Glutamatergic neuron (in vitro differentiated cells): ENCODE results near the gene GGCT. TPM values are rescaled to one million over a fixed set of nuclear protein-coding genes. Genes with fewer than 3 reads are reported as not detected.

Source experiments
- DNase-seq: peaks from one replicate; pipeline ENCODE4 v3.0.0; 2022
- H3K27ac Mint-ChIP-seq: one replicate; pipeline ENCODE4 v1.8.0; 2020; ENCODE audit warnings: mild to moderate bottlenecking, mixed read lengths, inconsistent platforms; ENCODE audit not compliant: unreplicated experiment
- H3K27me3 Mint-ChIP-seq: one replicate; pipeline ENCODE4 v1.8.0; 2020; ENCODE audit warnings: mild to moderate bottlenecking, moderate library complexity, mixed read lengths, inconsistent platforms; ENCODE audit not compliant: unreplicated experiment
- H3K36me3 Mint-ChIP-seq: one replicate; pipeline ENCODE4 v1.8.0; 2020; ENCODE audit warnings: mild to moderate bottlenecking, mixed read lengths, inconsistent platforms; ENCODE audit not compliant: unreplicated experiment
- H3K4me1 Mint-ChIP-seq: one replicate; pipeline ENCODE4 v1.8.0; 2020; ENCODE audit warnings: mild to moderate bottlenecking, low read depth, mixed read lengths, inconsistent platforms; ENCODE audit not compliant: unreplicated experiment
- H3K4me3 Mint-ChIP-seq: one replicate; pipeline ENCODE4 v1.8.0; 2020; ENCODE audit warnings: mild to moderate bottlenecking, mixed read lengths, inconsistent platforms; ENCODE audit not compliant: unreplicated experiment
- H3K9me3 Mint-ChIP-seq: one replicate; pipeline ENCODE4 v1.8.0; 2020; ENCODE audit warnings: mild to moderate bottlenecking, moderate library complexity, mixed read lengths, inconsistent platforms; ENCODE audit not compliant: unreplicated experiment
- total RNA-seq: library from RNA; stranded (reverse); fragmentation: NEBNext Ultra II Directional; extraction: Animal tissue kit (Norgen Biotek cat#: 25700); gene quantifications from one replicate; pipeline ENCODE4 v1.2.1, GENCODE V29; 2021; ENCODE audit not compliant: unreplicated experiment
- TF ChIP-seq, protein P1 (sequence below): fragments of 200-600 bp; sonication (generic); IDR thresholded peaks from one replicate; pipeline ENCODE4 v1.5.0; 2021; ENCODE audit not compliant: partially characterized antibody, unreplicated experiment

The GGCT gene
- total RNA-seq, 1 donor from 2014 or later: 25.0 TPM

DNA sequence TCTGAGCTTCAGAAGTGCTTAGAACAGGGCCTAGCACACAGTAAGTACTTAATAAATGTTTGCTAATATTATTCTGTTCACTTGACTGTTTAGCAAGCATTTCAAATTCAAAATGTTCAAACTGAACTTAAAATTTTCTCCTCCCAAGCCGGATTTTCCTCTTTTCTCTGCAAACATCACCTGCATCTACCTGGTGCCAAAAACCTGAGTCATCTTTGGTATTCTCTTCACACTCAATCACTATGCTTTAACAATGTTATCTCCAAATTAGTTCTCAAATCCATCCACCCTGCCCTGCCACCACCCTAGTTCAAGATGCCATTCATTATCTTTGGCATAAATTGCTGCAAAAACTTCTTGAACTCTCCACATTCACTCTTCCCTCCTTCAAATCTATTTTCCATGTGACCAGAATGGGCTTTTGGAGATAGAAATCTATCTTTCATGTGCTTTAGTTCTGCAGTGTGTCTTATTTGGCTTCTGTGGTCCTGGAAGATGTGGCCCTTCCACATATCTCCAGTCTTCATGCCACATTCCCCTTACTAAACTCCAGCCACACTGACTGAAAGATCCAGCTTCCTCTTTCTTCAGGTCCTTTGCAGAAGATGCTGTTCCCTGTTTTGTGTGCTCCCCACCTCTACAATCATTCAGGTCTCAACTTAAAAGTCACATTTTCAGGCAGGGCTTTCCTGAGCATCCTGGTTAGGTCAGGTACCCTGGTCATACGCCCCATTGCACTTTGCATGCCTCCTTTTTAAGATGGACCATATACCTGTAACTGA, 2.0 kb downstream of the GGCT start:
- H3K9me3 Mint-ChIP-seq: peaks cover 2% of the 10 kb centered on the region
- TF ChIP-seq, protein P1, sequence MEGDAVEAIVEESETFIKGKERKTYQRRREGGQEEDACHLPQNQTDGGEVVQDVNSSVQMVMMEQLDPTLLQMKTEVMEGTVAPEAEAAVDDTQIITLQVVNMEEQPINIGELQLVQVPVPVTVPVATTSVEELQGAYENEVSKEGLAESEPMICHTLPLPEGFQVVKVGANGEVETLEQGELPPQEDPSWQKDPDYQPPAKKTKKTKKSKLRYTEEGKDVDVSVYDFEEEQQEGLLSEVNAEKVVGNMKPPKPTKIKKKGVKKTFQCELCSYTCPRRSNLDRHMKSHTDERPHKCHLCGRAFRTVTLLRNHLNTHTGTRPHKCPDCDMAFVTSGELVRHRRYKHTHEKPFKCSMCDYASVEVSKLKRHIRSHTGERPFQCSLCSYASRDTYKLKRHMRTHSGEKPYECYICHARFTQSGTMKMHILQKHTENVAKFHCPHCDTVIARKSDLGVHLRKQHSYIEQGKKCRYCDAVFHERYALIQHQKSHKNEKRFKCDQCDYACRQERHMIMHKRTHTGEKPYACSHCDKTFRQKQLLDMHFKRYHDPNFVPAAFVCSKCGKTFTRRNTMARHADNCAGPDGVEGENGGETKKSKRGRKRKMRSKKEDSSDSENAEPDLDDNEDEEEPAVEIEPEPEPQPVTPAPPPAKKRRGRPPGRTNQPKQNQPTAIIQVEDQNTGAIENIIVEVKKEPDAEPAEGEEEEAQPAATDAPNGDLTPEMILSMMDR: no peak
- H3K36me3 Mint-ChIP-seq: no peaks in the 10 kb centered on the region
- no peak overlapping the region for H3K27ac Mint-ChIP-seq
- no peak overlapping the region for H3K4me3 Mint-ChIP-seq
- H3K4me1 Mint-ChIP-seq: peaks cover 9% of the 10 kb centered on the region
- H3K27me3 Mint-ChIP-seq: no peaks in the 10 kb centered on the region
- DNase-seq: no peak

DNA sequence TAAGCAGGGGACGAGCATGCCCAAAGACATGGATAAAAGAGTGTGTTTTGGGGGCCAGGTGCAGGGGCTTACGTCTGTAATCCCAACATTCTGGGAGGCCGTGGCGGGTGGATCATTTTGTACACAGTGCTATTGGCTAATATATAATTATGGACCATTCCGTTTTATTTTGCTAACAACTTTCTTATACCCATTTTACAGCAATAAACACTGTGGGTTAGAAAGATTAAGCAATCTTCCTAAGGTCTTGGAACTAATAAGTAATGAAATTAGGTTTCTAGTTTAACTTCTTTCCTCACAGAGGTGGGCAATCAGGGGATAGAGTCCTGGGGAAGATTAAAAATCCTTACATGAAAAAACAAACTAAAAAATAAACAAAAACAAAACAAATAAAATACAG, 3.4 kb downstream of the GGCT start:
- no peak for DNase-seq
- peaks cover 9% of the 10 kb centered on the region for H3K4me1 Mint-ChIP-seq
- no peak overlapping the region for H3K4me3 Mint-ChIP-seq
- peaks cover 3% of the 10 kb centered on the region for H3K9me3 Mint-ChIP-seq
- H3K27ac Mint-ChIP-seq: no peak overlapping the region
- TF ChIP-seq, protein P1: no peak
- H3K36me3 Mint-ChIP-seq: peaks cover 10% of the 10 kb centered on the region
- no peaks in the 10 kb centered on the region for H3K27me3 Mint-ChIP-seq

DNA sequence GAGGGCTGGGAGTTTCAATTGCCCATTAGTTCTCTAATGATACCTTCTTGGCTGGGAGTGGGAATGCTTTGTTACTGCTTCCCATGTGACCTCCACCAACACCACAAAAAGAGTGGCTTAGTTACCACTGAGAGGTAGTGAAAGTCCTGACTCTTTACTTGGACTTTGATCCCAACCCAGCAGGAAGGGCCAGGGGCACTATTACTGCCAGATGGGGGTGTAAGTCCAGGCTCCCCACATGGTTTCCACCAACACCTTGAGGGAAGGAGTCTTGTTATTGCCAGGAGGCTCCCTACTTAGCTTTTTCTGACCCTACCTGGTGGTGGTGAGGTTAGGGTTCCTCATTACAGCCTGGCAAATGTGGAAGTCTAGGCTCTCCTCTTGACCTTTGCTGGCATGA, 11.4 kb downstream of the GGCT start:
- Mint-ChIP-seq H3K27ac (no peak overlapping the region), H3K4me1 (no peaks in the 10 kb centered on the region), H3K4me3 (no peak overlapping the region), H3K27me3 (no peaks in the 10 kb centered on the region), H3K36me3 (peaks cover 21% of the 10 kb centered on the region), H3K9me3 (peaks cover 14% of the 10 kb centered on the region)
- TF ChIP-seq, protein P1: no peak
- no peak for DNase-seq

DNA sequence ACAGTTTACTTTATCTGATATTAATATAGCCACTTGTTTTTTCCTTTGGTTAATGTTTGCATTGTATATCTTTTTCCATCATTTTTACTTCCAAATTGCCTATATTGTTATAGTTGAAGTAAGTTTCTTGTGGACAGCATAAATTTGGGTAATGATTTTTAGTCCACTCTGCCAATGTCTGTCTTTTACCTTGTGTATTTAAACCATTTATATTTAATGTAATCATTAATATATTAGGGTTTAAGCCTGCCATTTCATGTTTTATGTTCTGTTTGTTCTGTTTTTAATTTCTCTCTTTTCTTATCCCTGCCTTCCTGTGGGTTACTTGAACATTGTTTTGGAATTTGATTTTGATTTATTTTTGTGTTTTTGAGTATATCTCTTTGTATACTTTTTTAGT, 13.2 kb downstream of the GGCT start:
- Mint-ChIP-seq H3K27me3 (no peaks in the 10 kb centered on the region), H3K4me1 (no peaks in the 10 kb centered on the region), H3K27ac (no peak overlapping the region), H3K4me3 (no peak overlapping the region), H3K36me3 (peaks cover 13% of the 10 kb centered on the region), H3K9me3 (peaks cover 14% of the 10 kb centered on the region)
- TF ChIP-seq, protein P1: no peak
- no peak for DNase-seq

DNA sequence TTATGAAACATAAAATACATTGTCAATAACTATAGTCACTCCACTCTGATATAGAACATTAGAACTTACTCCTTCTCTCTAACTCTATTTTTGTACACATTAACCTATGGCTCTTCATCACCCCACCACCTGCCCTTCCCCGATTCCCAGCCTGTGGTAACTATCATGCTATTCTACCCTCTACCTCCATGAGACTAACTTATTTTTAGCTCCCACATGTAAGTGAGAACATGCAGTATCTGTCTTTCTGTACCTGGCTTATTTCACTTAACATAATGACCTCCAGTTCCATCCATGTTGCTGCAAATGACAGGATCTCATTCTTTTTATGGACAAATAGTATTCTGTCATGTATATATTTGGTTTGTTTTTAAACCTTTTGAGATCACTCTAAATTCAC, 17.3 kb downstream of the GGCT start:
- Mint-ChIP-seq H3K27me3 (no peaks in the 10 kb centered on the region), H3K4me1 (no peaks in the 10 kb centered on the region), H3K9me3 (peaks cover 3% of the 10 kb centered on the region), H3K4me3 (no peak overlapping the region), H3K36me3 (peaks cover 9% of the 10 kb centered on the region), H3K27ac (no peak overlapping the region)
- no peak for DNase-seq
- TF ChIP-seq, protein P1: no peak
